ENCODE measurements around the gene GUCA2B. TPM values are rescaled to one million over a fixed set of nuclear protein-coding genes. Genes with fewer than 3 reads are reported as not detected.

GUCA2B gene
- total RNA-seq, 4 donors from 2014 or later: 1.0 TPM; not detected in 3

GRCh38 chr1:42128499-42128898, 24.7 kb upstream of the GUCA2B start:
- DNase-seq: no peak
- Histone ChIP-seq H3K27ac (no peak overlapping the region), H3K4me1 (no peaks in the 10 kb centered on the region), H3K36me3 (no peaks in the 10 kb centered on the region), H3K27me3 (no peaks in the 10 kb centered on the region), H3K4me3 (no peak overlapping the region), H3K9me3 (no peaks in the 10 kb centered on the region)
- no peak for TF ChIP-seq POLR2A (IDR thresholded peaks at IDR 0.05)
- TF ChIP-seq CTCF (IDR thresholded peaks at IDR 0.05 in 4 of 5, conservative IDR thresholded peaks at IDR 0.05 in 1 of 5): no peak
- no peak for ATAC-seq
- intact Hi-C loops (cut with DNase I; ENCODE audit: low total_unique reads): no loop called here
- in situ Hi-C loops (cut with MboI; ENCODE audit: low sequenced_read_pairs in 4 of 4): loop anchor here in 1 of 4 donors (25.0 kb wide), 2 partner anchors 609 to 934 kb away; partner anchors contain the start of gene CLDN19

GRCh38 chr1:42128964-42129363, 24.2 kb upstream of the GUCA2B start:
- Histone ChIP-seq H3K4me3 (no peak overlapping the region), H3K36me3 (no peaks in the 10 kb centered on the region), H3K27ac (no peak overlapping the region), H3K9me3 (no peaks in the 10 kb centered on the region), H3K4me1 (no peaks in the 10 kb centered on the region), H3K27me3 (no peaks in the 10 kb centered on the region)
- DNase-seq (no peak), ATAC-seq (no peak)
- intact Hi-C loops (cut with DNase I; ENCODE audit: low total_unique reads): no loop called here
- in situ Hi-C loops (cut with MboI; ENCODE audit: low sequenced_read_pairs in 4 of 4): loop anchor here in 1 of 4 donors (25.0 kb wide), 2 partner anchors 608 to 933 kb away; partner anchors contain the start of gene CLDN19
- TF ChIP-seq POLR2A (IDR thresholded peaks at IDR 0.05) (no peak), CTCF (IDR thresholded peaks at IDR 0.05 in 4 of 5, conservative IDR thresholded peaks at IDR 0.05 in 1 of 5) (no peak)

- Histone ChIP-seq H3K27ac (no peak overlapping the region), H3K36me3 (no peaks in the 10 kb centered on the region), H3K4me1 (no peaks in the 10 kb centered on the region), H3K4me3 (no peak overlapping the region), H3K9me3 (no peaks in the 10 kb centered on the region), H3K27me3 (no peaks in the 10 kb centered on the region)
- TF ChIP-seq CTCF (IDR thresholded peaks at IDR 0.05 in 4 of 5, conservative IDR thresholded peaks at IDR 0.05 in 1 of 5) (no peak), POLR2A (IDR thresholded peaks at IDR 0.05) (no peak)
- intact Hi-C loops (cut with DNase I; ENCODE audit: low total_unique reads): no loop called here
- ATAC-seq (no peak), DNase-seq (no peak)
- in situ Hi-C loops (cut with MboI; ENCODE audit: low sequenced_read_pairs in 4 of 4): loop anchor here in 1 of 4 donors (25.0 kb wide), 2 partner anchors 607 to 932 kb away; partner anchors contain the start of gene CLDN19
Observed at GRCh38 chr1:42130061-42130660, 23.0 kb upstream of the GUCA2B start.

- Histone ChIP-seq H3K27ac (no peak overlapping the region), H3K9me3 (no peaks in the 10 kb centered on the region), H3K4me1 (no peaks in the 10 kb centered on the region), H3K36me3 (no peaks in the 10 kb centered on the region), H3K4me3 (no peak overlapping the region), H3K27me3 (no peaks in the 10 kb centered on the region)
- DNase-seq (no peak), ATAC-seq (no peak)
- TF ChIP-seq CTCF (IDR thresholded peaks at IDR 0.05 in 4 of 5, conservative IDR thresholded peaks at IDR 0.05 in 1 of 5) (no peak), POLR2A (IDR thresholded peaks at IDR 0.05) (no peak)
- intact Hi-C loops (cut with DNase I; ENCODE audit: low total_unique reads): no loop called here
- in situ Hi-C loops (cut with MboI; ENCODE audit: low sequenced_read_pairs in 4 of 4): loop anchor here in 1 of 4 donors (25.0 kb wide), 2 partner anchors 604 to 929 kb away; partner anchors contain the start of gene CLDN19
Observed at GRCh38 chr1:42133390-42133789, 19.8 kb upstream of the GUCA2B start.
